IMR-90 (cell line): ENCODE results near the gene GPR180. TPM values are rescaled to one million over a fixed set of nuclear protein-coding genes. Genes with fewer than 3 reads are reported as not detected.

Experiments
- ATAC-seq: fragments of 200-7000 bp; cut with Tn5 transposase; 2 replicates; pipeline ENCODE4 v1.9.1; 2020; ENCODE audit warnings: low read depth, mild to moderate bottlenecking, moderate library complexity
- BruUV-seq: library from RNA; stranded (reverse); fragments of 400-500 nt; replicated peaks from 2 replicates; lab custom pipeline; 2021; lab: Mats Ljungman, UMichigan
- CTCF ChIA-PET: fragments of 300-600 bp; formaldehyde crosslinking; extraction: SDS; loops from one replicate; lab custom pipeline; 2021; ENCODE audit warnings: antibody characterized with exemption; lab: Yijun Ruan, JAX
- POLR2A ChIA-PET: fragments of 300-600 bp; sonication (Branson Sonifier 250); formaldehyde crosslinking; loops from one replicate; lab custom pipeline; 2022; ENCODE audit warnings: antibody characterized with exemption; ENCODE audit not compliant: unreplicated experiment; lab: Charles Lee
- DNase-seq: peaks from one replicate; pipeline ENCODE4 v3.0.0; 2013
- H2AFZ ChIP-seq: replicated peaks from 2 replicates; pipeline ENCODE3; 2013; ENCODE audit warnings: low read length, mild to moderate bottlenecking; ENCODE audit not compliant: poor library complexity
- H2AK5ac ChIP-seq: 2 replicates; pipeline ENCODE4 v1.6.1; 2013; ENCODE audit warnings: low read depth, low read length, inconsistent platforms
- H2AK9ac ChIP-seq: replicated peaks from 2 replicates; pipeline ENCODE3; 2013; ENCODE audit warnings: mild to moderate bottlenecking, low read depth, low read length, moderate library complexity; ENCODE audit not compliant: poor library complexity
- H2BK120ac ChIP-seq: 2 replicates; pipeline ENCODE4 v1.6.1; 2013; ENCODE audit warnings: low read depth, low read length, inconsistent platforms
- H2BK15ac ChIP-seq: 3 replicates; pipeline ENCODE4 v1.6.1; 2013; ENCODE audit warnings: low read depth, low read length, inconsistent platforms
- H2BK20ac ChIP-seq: 2 replicates; pipeline ENCODE4 v1.6.1; 2013; ENCODE audit warnings: low read depth, mild to moderate bottlenecking, inconsistent platforms, low read length, moderate library complexity
- H2BK5ac ChIP-seq: 2 replicates; pipeline ENCODE4 v1.6.1; 2013; ENCODE audit warnings: mild to moderate bottlenecking, low read depth, low read length, inconsistent platforms; ENCODE audit not compliant: poor library complexity, severe bottlenecking
- H3K14ac ChIP-seq: replicated peaks from 2 replicates; pipeline ENCODE4 v1.6.1; 2013; ENCODE audit warnings: low read depth, low read length, inconsistent platforms
- H3K18ac ChIP-seq: 2 replicates; pipeline ENCODE4 v1.6.1; 2013; ENCODE audit warnings: low read depth, low read length, control low read depth
- H3K23ac ChIP-seq: 2 replicates; pipeline ENCODE4 v1.6.1; 2013; ENCODE audit warnings: low read depth, low read length, inconsistent platforms
- H3K27ac ChIP-seq: 2 replicates; pipeline ENCODE4 v1.5.1; 2013; ENCODE audit warnings: mild to moderate bottlenecking, control low read depth, low read length; ENCODE audit not compliant: insufficient read depth
- H3K27me3 ChIP-seq: 2 replicates; pipeline ENCODE4 v1.6.1; 2013; ENCODE audit warnings: low read length; ENCODE audit not compliant: control insufficient read depth, insufficient read depth
- H3K36me3 ChIP-seq: 2 replicates; pipeline ENCODE4 v1.6.1; 2013; ENCODE audit warnings: low read length, mixed read lengths; ENCODE audit not compliant: control insufficient read depth, insufficient read depth
- H3K4ac ChIP-seq: 2 replicates; pipeline ENCODE4 v1.6.1; 2013; ENCODE audit warnings: low read depth, low read length, inconsistent platforms
- H3K4me1 ChIP-seq: 2 replicates; pipeline ENCODE4 v1.6.1; 2013; ENCODE audit warnings: low read length, mixed read lengths; ENCODE audit not compliant: control insufficient read depth, insufficient read depth
- H3K4me2 ChIP-seq: 2 replicates; pipeline ENCODE4 v1.6.1; 2013; ENCODE audit warnings: low read depth, mild to moderate bottlenecking, control low read depth, low read length, moderate library complexity
- H3K4me3 ChIP-seq: 2 replicates; pipeline ENCODE4 v1.5.1; 2013; ENCODE audit warnings: low read depth, mild to moderate bottlenecking, control low read depth, low read length, moderate library complexity; ENCODE audit not compliant: insufficient read depth
- H3K56ac ChIP-seq: 2 replicates; pipeline ENCODE4 v1.6.1; 2013; ENCODE audit warnings: low read length, inconsistent platforms; ENCODE audit not compliant: insufficient read depth; ENCODE audit errors: extremely low read depth
- H3K79me1 ChIP-seq, 2 experiments: 2 replicates each; pipeline ENCODE4 v1.6.1; 2013; ENCODE audit warnings: low read length in 2 of 2, inconsistent platforms in 1 of 2, low read depth in 1 of 2
- H3K9ac ChIP-seq: 2 replicates; pipeline ENCODE4 v1.6.1; 2013; ENCODE audit warnings: low read depth, low read length, control low read depth
- H3K9me1 ChIP-seq: 2 replicates; pipeline ENCODE4 v1.6.1; 2013; ENCODE audit warnings: low read length, inconsistent platforms; ENCODE audit not compliant: insufficient read depth
- H3K9me3 ChIP-seq: 2 replicates; pipeline ENCODE4 v1.6.1; 2013; ENCODE audit warnings: low read length; ENCODE audit not compliant: control insufficient read depth, insufficient read depth
- H4K20me1 ChIP-seq: 2 replicates; pipeline ENCODE4 v1.6.1; 2013; ENCODE audit warnings: low read length, inconsistent platforms; ENCODE audit not compliant: insufficient read depth
- H4K5ac ChIP-seq: 2 replicates; pipeline ENCODE4 v1.6.1; 2013; ENCODE audit warnings: mild to moderate bottlenecking, low read depth, low read length, control low read depth
- H4K8ac ChIP-seq, 2 experiments: 2 replicates each; pipeline ENCODE4 v1.6.1; 2013; ENCODE audit warnings: low read depth in 2 of 2, low read length in 2 of 2, control low read depth in 1 of 2, inconsistent platforms in 1 of 2
- H4K91ac ChIP-seq: 2 replicates; pipeline ENCODE4 v1.6.1; 2013; ENCODE audit warnings: low read depth, low read length, inconsistent platforms; ENCODE audit not compliant: insufficient read depth
- CHD1 ChIP-seq: IDR thresholded peaks from 2 replicates; pipeline ENCODE4 v1.6.1; 2012; ENCODE audit warnings: low read depth, low read length, improper control_type of control experiment
- MAFK ChIP-seq: IDR thresholded peaks from 2 replicates; pipeline ENCODE4 v1.6.1; 2012; ENCODE audit warnings: low read depth, low read length, improper control_type of control experiment
- NFE2L2 ChIP-seq: fragments of 150-350 bp; IDR thresholded peaks from 2 replicates; pipeline ENCODE4 v1.6.1; 2016; ENCODE audit warnings: low read depth, mild to moderate bottlenecking, low read length
- RAD21 ChIP-seq: IDR thresholded peaks from 2 replicates; pipeline ENCODE4 v1.6.1; 2012; ENCODE audit warnings: low read length, improper control_type of control experiment
- SMC3 ChIP-seq: fragments of 150-350 bp; IDR thresholded peaks from 2 replicates; pipeline ENCODE4 v1.6.1; 2016; ENCODE audit warnings: low read depth, mild to moderate bottlenecking, antibody characterized with exemption, low read length, moderate library complexity
- WGBS, 2 experiments: methylation state at CpG; one replicate each; pipeline versions ENCODE4 v1.1.5 to v1.1.7; 2013; ENCODE audit warnings: missing lambda C conversion rate in 2 of 2; ENCODE audit not compliant: insufficient read length in 1 of 2; ENCODE audit errors: extremely low coverage in 2 of 2; 5-methylcytosine and 5-hydroxymethylcytosine counted together
- dilution Hi-C: fragments of 300-500 bp; cut with HindIII; formaldehyde crosslinking; loops from one replicate; pipeline ENCODE4 v1.14.3; 2018; ENCODE audit warnings: low sequenced_read_pairs; ENCODE audit not compliant: unreplicated experiment
- in situ Hi-C: fragments of 300-500 bp; cut with MboI; formaldehyde crosslinking; loops from 3 replicates; pipeline ENCODE4 v1.14.3; 2019; ENCODE audit warnings: low sequenced_read_pairs, inconsistent platforms, mixed read lengths
- intact Hi-C: fragments of 100-400 bp; cut with micrococcal nuclease; formaldehyde crosslinking; loops from 2 replicates; pipeline ENCODE4 v1.10.0; 2022
- polyA plus RNA-seq, 3 experiments: library from polyadenylated mRNA; depleted of rRNA; stranded (reverse); fragments of >200 nt; gene quantifications; 2 replicates each; pipeline ENCODE4 v1.2.3, GENCODE V29; 2012; ENCODE audit warnings: low replicate concordance in 1 of 3
- total RNA-seq: library from RNA; depleted of rRNA; stranded (reverse); fragments of >200 nt; gene quantifications from 2 replicates; pipeline ENCODE4 v1.2.3, GENCODE V29; 2012
- TF ChIP-seq, protein P1 (sequence below): conservative IDR thresholded peaks from 2 replicates; pipeline ENCODE4 v1.5.1; 2012; ENCODE audit warnings: mild to moderate bottlenecking, low read depth, low read length, improper control_type of control experiment

GPR180 gene
- total and polyA plus RNA-seq, 2 of the 4 experiments (the other 2 are of a cell fraction): 2.8 to 10.8 TPM

GRCh38 chr13:94674609-94675348, 73.1 kb downstream of the GPR180 start:
- H3K36me3 ChIP-seq: no peaks in the 10 kb centered on the region
- no peak overlapping the region for H2AFZ ChIP-seq
- no peak overlapping the region for H3K4me2 ChIP-seq
- no peak overlapping the region for H2AK5ac ChIP-seq
- H3K4me1 ChIP-seq: no peaks in the 10 kb centered on the region
- peaks cover 16% of the 10 kb centered on the region for H3K27me3 ChIP-seq
- H4K20me1 ChIP-seq: no peaks in the 10 kb centered on the region
- H3K4ac ChIP-seq: no peak overlapping the region
- H4K8ac ChIP-seq: no peak overlapping the region
- no peak overlapping the region for H3K27ac ChIP-seq
- H3K14ac ChIP-seq: no peak overlapping the region
- H3K9ac ChIP-seq: no peak overlapping the region
- no peak overlapping the region for H3K56ac ChIP-seq
- H2BK5ac ChIP-seq: no peak overlapping the region
- H3K4me3 ChIP-seq: no peak overlapping the region
- H2BK20ac ChIP-seq: no peak overlapping the region
- ATAC-seq: no peak; the same call in 1 of the 2 replicates
- peak; percentile 30 for DNase-seq
- intact Hi-C loops: loop anchor here (1.0 to 5.0 kb wide), 2 partner anchors 728 to 804 kb away; no protein-coding TSS in a partner anchor
- in situ Hi-C loops: loop anchor here (25.0 kb wide), 1 partner anchor 738 kb away; no protein-coding TSS in a partner anchor
- no peaks in the 10 kb centered on the region; the same call in 1 of the 2 replicates for H3K9me3 ChIP-seq
- ChIA-PET POLR2A (no interaction called here), CTCF (interaction anchor here (0.7 to 1.9 kb wide), 4 partner anchors 9 to 809 kb away, joined by 3 to 7 read pairs (median 4); no protein-coding TSS in a partner anchor)
- no peak overlapping the region for H2BK15ac ChIP-seq
- no peak overlapping the region for H4K5ac ChIP-seq
- TF ChIP-seq NFE2L2 (no peak), RAD21 (peak; percentile 46), SMC3 (peak; percentile 27; the same call in 1 of the 2 replicates), MAFK (peak; percentile 51; the same call in 1 of the 2 replicates), CHD1 (no peak)
- TF ChIP-seq, protein P1, sequence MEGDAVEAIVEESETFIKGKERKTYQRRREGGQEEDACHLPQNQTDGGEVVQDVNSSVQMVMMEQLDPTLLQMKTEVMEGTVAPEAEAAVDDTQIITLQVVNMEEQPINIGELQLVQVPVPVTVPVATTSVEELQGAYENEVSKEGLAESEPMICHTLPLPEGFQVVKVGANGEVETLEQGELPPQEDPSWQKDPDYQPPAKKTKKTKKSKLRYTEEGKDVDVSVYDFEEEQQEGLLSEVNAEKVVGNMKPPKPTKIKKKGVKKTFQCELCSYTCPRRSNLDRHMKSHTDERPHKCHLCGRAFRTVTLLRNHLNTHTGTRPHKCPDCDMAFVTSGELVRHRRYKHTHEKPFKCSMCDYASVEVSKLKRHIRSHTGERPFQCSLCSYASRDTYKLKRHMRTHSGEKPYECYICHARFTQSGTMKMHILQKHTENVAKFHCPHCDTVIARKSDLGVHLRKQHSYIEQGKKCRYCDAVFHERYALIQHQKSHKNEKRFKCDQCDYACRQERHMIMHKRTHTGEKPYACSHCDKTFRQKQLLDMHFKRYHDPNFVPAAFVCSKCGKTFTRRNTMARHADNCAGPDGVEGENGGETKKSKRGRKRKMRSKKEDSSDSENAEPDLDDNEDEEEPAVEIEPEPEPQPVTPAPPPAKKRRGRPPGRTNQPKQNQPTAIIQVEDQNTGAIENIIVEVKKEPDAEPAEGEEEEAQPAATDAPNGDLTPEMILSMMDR: peak; percentile 50
- no peaks in the 10 kb centered on the region for H3K79me1 ChIP-seq
- dilution Hi-C loops: no loop called here
- no peaks in the 10 kb centered on the region for H3K9me1 ChIP-seq
- no TSS peak for BruUV-seq
- no peak overlapping the region for H2BK120ac ChIP-seq
- H2AK9ac ChIP-seq: no peak overlapping the region
- no peak overlapping the region for H4K91ac ChIP-seq
- H3K23ac ChIP-seq: no peak overlapping the region
- H3K18ac ChIP-seq: no peak overlapping the region
- WGBS, 2 experiments: 0% methylated on average over 1 of the region's 5 CpGs; no CpG with 5 or more reads in 1 of the 2 experiments
